ENCODE results near the gene E2F3. TPM values are rescaled to one million over a fixed set of nuclear protein-coding genes. Genes with fewer than 3 reads are reported as not detected.

The E2F3 gene
- total RNA-seq, 1 donor from 2014 or later, result 16.8 TPM

DNA sequence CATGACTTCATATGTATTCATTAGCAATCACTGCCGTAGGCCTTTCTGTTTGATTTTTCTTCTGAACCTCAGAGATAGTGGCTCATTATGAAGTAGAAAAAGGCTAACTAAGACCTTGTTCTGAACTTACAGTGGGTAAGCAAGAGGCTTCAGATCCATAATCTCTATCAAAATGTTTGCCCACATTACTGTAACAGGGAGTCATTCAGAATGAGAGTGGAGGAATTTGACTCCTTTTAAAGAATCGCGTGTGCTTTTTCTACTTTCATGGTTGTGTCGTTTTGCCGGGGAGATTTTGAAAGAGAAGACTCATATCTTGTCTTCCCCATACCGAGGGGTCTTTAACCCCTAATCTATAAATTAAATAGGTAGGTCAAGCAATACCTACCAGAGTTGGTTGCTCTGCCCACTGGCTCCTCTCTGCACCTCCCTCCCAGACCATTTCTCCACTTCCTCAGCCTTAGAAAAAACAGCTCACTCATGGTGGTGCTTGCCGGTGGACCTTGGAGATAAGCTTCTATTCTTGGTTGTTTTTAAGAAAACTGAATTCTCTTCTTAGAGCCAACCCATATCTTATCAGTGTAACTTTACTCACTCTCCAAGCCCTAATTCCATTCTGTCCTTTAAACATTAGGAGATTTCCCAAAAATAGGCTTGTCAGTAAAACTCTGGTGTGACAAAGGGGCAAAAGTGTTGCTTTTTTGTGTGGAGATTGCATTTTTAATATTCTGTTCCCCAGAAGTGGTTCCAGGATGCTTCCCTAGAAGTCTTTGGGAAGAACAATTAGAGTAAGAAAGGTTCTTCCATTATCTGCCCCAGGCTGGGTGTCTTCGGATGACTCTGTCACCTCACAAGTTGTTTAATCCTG is 56.6 kb downstream of the E2F3 start:
- no peak overlapping the region for H3K27ac Mint-ChIP-seq (ENCODE audit: unreplicated experiment)
- H3K4me3 Mint-ChIP-seq (ENCODE audit: unreplicated experiment), result no peak overlapping the region
- TF ChIP-seq, protein P1, sequence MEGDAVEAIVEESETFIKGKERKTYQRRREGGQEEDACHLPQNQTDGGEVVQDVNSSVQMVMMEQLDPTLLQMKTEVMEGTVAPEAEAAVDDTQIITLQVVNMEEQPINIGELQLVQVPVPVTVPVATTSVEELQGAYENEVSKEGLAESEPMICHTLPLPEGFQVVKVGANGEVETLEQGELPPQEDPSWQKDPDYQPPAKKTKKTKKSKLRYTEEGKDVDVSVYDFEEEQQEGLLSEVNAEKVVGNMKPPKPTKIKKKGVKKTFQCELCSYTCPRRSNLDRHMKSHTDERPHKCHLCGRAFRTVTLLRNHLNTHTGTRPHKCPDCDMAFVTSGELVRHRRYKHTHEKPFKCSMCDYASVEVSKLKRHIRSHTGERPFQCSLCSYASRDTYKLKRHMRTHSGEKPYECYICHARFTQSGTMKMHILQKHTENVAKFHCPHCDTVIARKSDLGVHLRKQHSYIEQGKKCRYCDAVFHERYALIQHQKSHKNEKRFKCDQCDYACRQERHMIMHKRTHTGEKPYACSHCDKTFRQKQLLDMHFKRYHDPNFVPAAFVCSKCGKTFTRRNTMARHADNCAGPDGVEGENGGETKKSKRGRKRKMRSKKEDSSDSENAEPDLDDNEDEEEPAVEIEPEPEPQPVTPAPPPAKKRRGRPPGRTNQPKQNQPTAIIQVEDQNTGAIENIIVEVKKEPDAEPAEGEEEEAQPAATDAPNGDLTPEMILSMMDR (IDR thresholded peaks at IDR 0.05), result no peak
- no peak for DNase-seq (ENCODE audit: low spot score)
- peaks cover 20% of the 10 kb centered on the region for H3K4me1 Mint-ChIP-seq (ENCODE audit: low read depth)
- no peaks in the 10 kb centered on the region for H3K36me3 Mint-ChIP-seq (ENCODE audit: low read depth)
- H3K9me3 Mint-ChIP-seq (ENCODE audit: low read depth), result no peaks in the 10 kb centered on the region
- H3K27me3 Mint-ChIP-seq (ENCODE audit: low read depth), result no peaks in the 10 kb centered on the region

- Mint-ChIP-seq H3K27me3 (ENCODE audit: low read depth) (no peaks in the 10 kb centered on the region), H3K36me3 (ENCODE audit: low read depth) (peaks cover 3% of the 10 kb centered on the region), H3K27ac (ENCODE audit: unreplicated experiment) (no peak overlapping the region), H3K9me3 (ENCODE audit: low read depth) (no peaks in the 10 kb centered on the region), H3K4me3 (ENCODE audit: unreplicated experiment) (no peak overlapping the region), H3K4me1 (ENCODE audit: low read depth) (peaks cover 20% of the 10 kb centered on the region)
- TF ChIP-seq, protein P1 (IDR thresholded peaks at IDR 0.05), result no peak
- no peak for DNase-seq (ENCODE audit: low spot score)
Measured at GRCh38 chr6:20459682-20460081, 58.0 kb downstream of the E2F3 start.

GRCh38 chr6:20461576-20461975 is 59.9 kb downstream of the E2F3 start:
- TF ChIP-seq, protein P1 (IDR thresholded peaks at IDR 0.05), result no peak
- no peak for DNase-seq (ENCODE audit: low spot score)
- Mint-ChIP-seq H3K4me1 (ENCODE audit: low read depth) (peaks cover 10% of the 10 kb centered on the region), H3K4me3 (ENCODE audit: unreplicated experiment) (no peak overlapping the region), H3K27ac (ENCODE audit: unreplicated experiment) (no peak overlapping the region), H3K27me3 (ENCODE audit: low read depth) (no peaks in the 10 kb centered on the region), H3K36me3 (ENCODE audit: low read depth) (peaks cover 6% of the 10 kb centered on the region), H3K9me3 (ENCODE audit: low read depth) (no peaks in the 10 kb centered on the region)

- no peaks in the 10 kb centered on the region for H3K9me3 Mint-ChIP-seq (ENCODE audit: low read depth)
- peaks cover 4% of the 10 kb centered on the region for H3K4me1 Mint-ChIP-seq (ENCODE audit: low read depth)
- no peak overlapping the region for H3K4me3 Mint-ChIP-seq (ENCODE audit: unreplicated experiment)
- H3K27ac Mint-ChIP-seq (ENCODE audit: unreplicated experiment), result no peak overlapping the region
- H3K27me3 Mint-ChIP-seq (ENCODE audit: low read depth), result no peaks in the 10 kb centered on the region
- H3K36me3 Mint-ChIP-seq (ENCODE audit: low read depth), result peaks cover 6% of the 10 kb centered on the region
- DNase-seq (ENCODE audit: low spot score), result no peak
- TF ChIP-seq, protein P1 (IDR thresholded peaks at IDR 0.05), result no peak
Measured at GRCh38 chr6:20463396-20463795, 61.7 kb downstream of the E2F3 start.

GRCh38 chr6:20464041-20464440 is 62.4 kb downstream of the E2F3 start:
- Mint-ChIP-seq H3K27ac (ENCODE audit: unreplicated experiment) (no peak overlapping the region), H3K4me3 (ENCODE audit: unreplicated experiment) (no peak overlapping the region), H3K4me1 (ENCODE audit: low read depth) (peaks cover 3% of the 10 kb centered on the region), H3K36me3 (ENCODE audit: low read depth) (peaks cover 6% of the 10 kb centered on the region), H3K27me3 (ENCODE audit: low read depth) (no peaks in the 10 kb centered on the region), H3K9me3 (ENCODE audit: low read depth) (no peaks in the 10 kb centered on the region)
- no peak for DNase-seq (ENCODE audit: low spot score)
- TF ChIP-seq, protein P1 (IDR thresholded peaks at IDR 0.05), result no peak

Data from chondrocyte (in vitro differentiated cells).